Keratinocyte (primary cell): ENCODE data around the gene DCP1B. TPM values are rescaled to one million over a fixed set of nuclear protein-coding genes. Genes with fewer than 3 reads are reported as not detected.

Source experiments
- DNase-seq: peaks from one replicate; pipeline ENCODE4 v3.0.0-alpha.2; 2011; ENCODE audit warnings: low read depth, missing footprints, low spot score
- FAIRE-seq: peaks from 2 replicates; lab custom pipeline; 2011; peaks lifted over from hg19 to GRCh38; lab: Jason Lieb, UNC
- H2AFZ ChIP-seq: 2 replicates; pipeline ENCODE4 v1.6.0; 2012; ENCODE audit warnings: low read length, control low read depth, inconsistent platforms; ENCODE audit not compliant: control insufficient read depth
- H3K27ac ChIP-seq: 2 replicates; pipeline ENCODE4 v1.5.1; 2011; ENCODE audit warnings: low read length; ENCODE audit not compliant: control insufficient read depth, insufficient read depth
- H3K27me3 ChIP-seq: 3 replicates; pipeline ENCODE4 v1.6.0; 2011; ENCODE audit warnings: low read length; ENCODE audit not compliant: control insufficient read depth, insufficient read depth; ENCODE audit errors: extremely low read depth
- H3K36me3 ChIP-seq, 2 experiments: 2 replicates in 1 of 2; 3 replicates in 1 of 2; pipeline ENCODE4 v1.5.1; 2011; ENCODE audit warnings: low read length in 2 of 2, mild to moderate bottlenecking in 1 of 2; ENCODE audit not compliant: control insufficient read depth in 2 of 2, insufficient read depth in 2 of 2; ENCODE audit errors: extremely low read depth in 1 of 2
- H3K4me1 ChIP-seq: 3 replicates; pipeline ENCODE4 v1.5.1; 2011; ENCODE audit warnings: low read length; ENCODE audit not compliant: control insufficient read depth, insufficient read depth; ENCODE audit errors: extremely low read depth
- H3K4me2 ChIP-seq: 3 replicates; pipeline ENCODE4 v1.6.0; 2011; ENCODE audit warnings: low read depth, low read length; ENCODE audit not compliant: control insufficient read depth, insufficient read depth; ENCODE audit errors: extremely low read depth
- H3K4me3 ChIP-seq, 3 experiments: fragments of 200-600 bp in 1 of 3; sonication (generic) in 1 of 3; 2 replicates in 2 of 3; 3 replicates in 1 of 3; pipeline ENCODE4 v1.5.1; 2011 to 2016; ENCODE audit warnings: low read length in 3 of 3, mild to moderate bottlenecking in 3 of 3, control low read depth in 2 of 3, inconsistent platforms in 1 of 3, low read depth in 1 of 3, mixed read lengths in 1 of 3, mixed run types in 1 of 3, moderate library complexity in 1 of 3; ENCODE audit not compliant: control insufficient read depth in 2 of 3, insufficient read depth in 2 of 3; ENCODE audit errors: extremely low read depth in 1 of 3
- H3K79me2 ChIP-seq: 2 replicates; pipeline ENCODE4 v1.6.0; 2012; ENCODE audit warnings: low read length; ENCODE audit not compliant: control insufficient read depth, insufficient read depth
- H3K9ac ChIP-seq: 3 replicates; pipeline ENCODE4 v1.6.0; 2011; ENCODE audit warnings: low read length; ENCODE audit not compliant: control insufficient read depth, insufficient read depth; ENCODE audit errors: extremely low read depth
- H3K9me1 ChIP-seq: 3 replicates; pipeline ENCODE4 v1.6.0; 2011; ENCODE audit warnings: low read length; ENCODE audit not compliant: control insufficient read depth, insufficient read depth; ENCODE audit errors: extremely low read depth
- H3K9me3 ChIP-seq: 2 replicates; pipeline ENCODE4 v1.5.1; 2012; ENCODE audit warnings: low read depth, low read length; ENCODE audit not compliant: control insufficient read depth
- H4K20me1 ChIP-seq: 3 replicates; pipeline ENCODE4 v1.6.0; 2011; ENCODE audit warnings: low read length; ENCODE audit not compliant: control insufficient read depth, insufficient read depth; ENCODE audit errors: extremely low read depth
- EZH2 ChIP-seq: IDR thresholded peaks from one replicate; pipeline ENCODE4 v1.6.1; 2012; ENCODE audit warnings: inconsistent platforms, mild to moderate bottlenecking, low read length, moderate library complexity
- dilution Hi-C: fragments of 300-500 bp; cut with MboI; formaldehyde crosslinking; loops from one replicate; pipeline ENCODE4 v1.7.0; 2020; ENCODE audit warnings: low sequenced_read_pairs; ENCODE audit not compliant: extremely low pct_ligation_motif_present
- polyA plus RNA-seq, 5 experiments: library from polyadenylated mRNA; depleted of rRNA in 3 of 5; stranded (reverse) in 3 of 5; stranded (forward) in 1 of 5; unstranded in 1 of 5; fragments of >200 nt; gene quantifications; 1 replicate in 1 of 5; 2 replicates in 3 of 5; 3 replicates in 1 of 5; pipeline versions ENCODE4 v1.2.1 to v1.2.3, GENCODE V29; 2011 to 2012; ENCODE audit warnings: missing spikeins in 2 of 5, low read depth in 1 of 5, low replicate concordance in 1 of 5
- TF ChIP-seq, protein P1 (sequence below), 3 experiments: IDR thresholded peaks in 1 of 3; conservative IDR thresholded peaks in 1 of 3; optimal IDR thresholded peaks in 1 of 3; 2 replicates in 2 of 3; 3 replicates in 1 of 3; pipeline versions ENCODE3 to v1.5.1; 2011; ENCODE audit warnings: low read length in 3 of 3, mild to moderate bottlenecking in 3 of 3, moderate library complexity in 2 of 3, control low read depth in 1 of 3, inconsistent platforms in 1 of 3; ENCODE audit not compliant: insufficient read depth in 2 of 3; ENCODE audit errors: extremely low read depth in 1 of 3

Gene DCP1B
- polyA plus RNA-seq, 1 donor (not counting 4 experiments of a cell fraction or from before 2014, with no cell fraction given): 9.7 TPM

DNA sequence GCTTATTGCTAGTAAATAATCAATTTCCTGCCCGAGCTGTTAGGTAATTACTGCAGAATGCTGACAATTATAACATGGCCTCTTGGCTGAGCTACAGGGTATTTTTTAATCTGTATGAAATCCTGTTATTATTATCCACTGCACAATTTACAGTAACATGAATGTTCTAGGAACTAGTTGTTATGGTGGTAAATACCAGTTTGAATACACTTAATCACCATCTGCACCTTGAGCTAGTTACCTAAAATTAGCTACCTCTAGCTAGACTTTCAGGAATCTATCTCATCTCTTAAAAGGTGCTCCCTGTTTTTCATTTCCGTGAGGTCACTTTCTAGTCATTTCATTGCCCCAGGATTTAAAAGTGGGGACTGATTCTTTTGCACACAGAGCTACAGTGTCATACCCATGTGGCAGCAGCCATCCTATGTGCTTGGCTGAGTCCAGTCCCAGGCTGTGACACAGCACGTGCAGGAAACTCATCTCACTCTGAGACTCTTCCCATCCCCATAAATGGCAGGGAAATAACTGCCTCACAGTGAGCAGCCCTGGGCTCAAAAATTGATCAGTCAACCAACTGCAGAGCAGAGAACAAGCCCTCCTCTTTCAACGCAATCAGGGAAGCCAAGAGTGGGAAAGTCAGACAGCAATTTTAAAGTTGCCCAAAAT lies 37.6 kb downstream of the DCP1B start:
- Histone ChIP-seq H3K36me3 (peaks cover 0 to 2% of the 10 kb centered on the region in 2 experiments), H3K4me3 (no peak overlapping the region), H3K9ac (no peak overlapping the region), H3K9me1 (no peaks in the 10 kb centered on the region), H2AFZ (no peak overlapping the region), H4K20me1 (no peaks in the 10 kb centered on the region), H3K79me2 (no peaks in the 10 kb centered on the region), H3K4me2 (no peak overlapping the region), H3K4me1 (no peaks in the 10 kb centered on the region), H3K9me3 (no peaks in the 10 kb centered on the region), H3K27ac (no peak overlapping the region), H3K27me3 (no peaks in the 10 kb centered on the region)
- FAIRE-seq (no peak), DNase-seq (no peak)
- no peak for TF ChIP-seq EZH2
- TF ChIP-seq, protein P1, sequence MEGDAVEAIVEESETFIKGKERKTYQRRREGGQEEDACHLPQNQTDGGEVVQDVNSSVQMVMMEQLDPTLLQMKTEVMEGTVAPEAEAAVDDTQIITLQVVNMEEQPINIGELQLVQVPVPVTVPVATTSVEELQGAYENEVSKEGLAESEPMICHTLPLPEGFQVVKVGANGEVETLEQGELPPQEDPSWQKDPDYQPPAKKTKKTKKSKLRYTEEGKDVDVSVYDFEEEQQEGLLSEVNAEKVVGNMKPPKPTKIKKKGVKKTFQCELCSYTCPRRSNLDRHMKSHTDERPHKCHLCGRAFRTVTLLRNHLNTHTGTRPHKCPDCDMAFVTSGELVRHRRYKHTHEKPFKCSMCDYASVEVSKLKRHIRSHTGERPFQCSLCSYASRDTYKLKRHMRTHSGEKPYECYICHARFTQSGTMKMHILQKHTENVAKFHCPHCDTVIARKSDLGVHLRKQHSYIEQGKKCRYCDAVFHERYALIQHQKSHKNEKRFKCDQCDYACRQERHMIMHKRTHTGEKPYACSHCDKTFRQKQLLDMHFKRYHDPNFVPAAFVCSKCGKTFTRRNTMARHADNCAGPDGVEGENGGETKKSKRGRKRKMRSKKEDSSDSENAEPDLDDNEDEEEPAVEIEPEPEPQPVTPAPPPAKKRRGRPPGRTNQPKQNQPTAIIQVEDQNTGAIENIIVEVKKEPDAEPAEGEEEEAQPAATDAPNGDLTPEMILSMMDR (optimal IDR thresholded peaks at IDR 0.05 in 1 of 3, IDR thresholded peaks at IDR 0.05 in 1 of 3, conservative IDR thresholded peaks at IDR 0.05 in 1 of 3; ENCODE audit: extremely low read depth in 1 of 3, insufficient read depth in 2 of 3, low read length in 3 of 3): no peak
- dilution Hi-C loops: no loop called here

DNA sequence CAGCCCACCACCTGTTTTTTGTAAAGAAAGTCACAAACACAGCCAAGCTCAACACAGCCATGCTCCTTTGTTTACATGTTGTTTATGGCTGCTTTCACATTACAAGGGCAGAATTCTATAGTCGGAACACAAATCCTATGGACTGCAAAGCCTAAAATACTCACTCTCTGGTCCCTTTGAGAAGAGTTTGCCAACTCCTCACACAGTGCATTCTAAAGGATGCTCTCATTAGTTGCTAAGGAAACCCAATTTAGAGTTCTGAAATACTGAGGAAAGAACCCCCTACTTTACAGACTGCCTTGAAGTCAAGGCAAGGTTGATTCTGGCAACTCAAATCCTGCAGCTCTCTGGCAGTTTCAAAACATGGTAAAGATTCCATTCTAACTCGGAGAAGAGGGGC lies 38.3 kb downstream of the DCP1B start:
- H3K9ac ChIP-seq: no peak overlapping the region
- H3K27me3 ChIP-seq: no peaks in the 10 kb centered on the region
- no peak for DNase-seq
- H3K4me1 ChIP-seq: no peaks in the 10 kb centered on the region
- no peaks in the 10 kb centered on the region for H4K20me1 ChIP-seq
- FAIRE-seq: no peak
- dilution Hi-C loops: no loop called here
- H3K9me3 ChIP-seq: no peaks in the 10 kb centered on the region
- no peak overlapping the region for H3K27ac ChIP-seq
- no peak overlapping the region for H3K4me3 ChIP-seq
- H3K9me1 ChIP-seq: no peaks in the 10 kb centered on the region
- H3K4me2 ChIP-seq: no peak overlapping the region
- H3K36me3 ChIP-seq: peaks cover 0 to 2% of the 10 kb centered on the region in 2 experiments
- TF ChIP-seq EZH2: no peak
- TF ChIP-seq, protein P1 (optimal IDR thresholded peaks at IDR 0.05 in 1 of 3, IDR thresholded peaks at IDR 0.05 in 1 of 3, conservative IDR thresholded peaks at IDR 0.05 in 1 of 3; ENCODE audit: extremely low read depth in 1 of 3, insufficient read depth in 2 of 3, low read length in 3 of 3): no peak
- H2AFZ ChIP-seq: no peak overlapping the region
- no peaks in the 10 kb centered on the region for H3K79me2 ChIP-seq
